ENCODE data around the gene PICK1.
"Not testable (repeated sequence)": the region's sequence is repeated elsewhere in the genome, so short reads cannot be mapped to it uniquely, and the experiment has no call there.

The PICK1 gene

GRCh38 chr22:38115423-38116205, 58.4 kb downstream of the PICK1 start:
- DNase-seq (ENCODE audit: low read depth), result no peak
- no peak for TF ChIP-seq MYC (IDR thresholded peaks at IDR 0.05; ENCODE audit: low read depth, low read length)
- TF ChIP-seq MAX (IDR thresholded peaks at IDR 0.05; ENCODE audit: low read depth, low read length), result no peak
- TF ChIP-seq POLR2A (IDR thresholded peaks at IDR 0.05; ENCODE audit: extremely low read depth, insufficient read length), result no peak
- TF ChIP-seq, protein P1, sequence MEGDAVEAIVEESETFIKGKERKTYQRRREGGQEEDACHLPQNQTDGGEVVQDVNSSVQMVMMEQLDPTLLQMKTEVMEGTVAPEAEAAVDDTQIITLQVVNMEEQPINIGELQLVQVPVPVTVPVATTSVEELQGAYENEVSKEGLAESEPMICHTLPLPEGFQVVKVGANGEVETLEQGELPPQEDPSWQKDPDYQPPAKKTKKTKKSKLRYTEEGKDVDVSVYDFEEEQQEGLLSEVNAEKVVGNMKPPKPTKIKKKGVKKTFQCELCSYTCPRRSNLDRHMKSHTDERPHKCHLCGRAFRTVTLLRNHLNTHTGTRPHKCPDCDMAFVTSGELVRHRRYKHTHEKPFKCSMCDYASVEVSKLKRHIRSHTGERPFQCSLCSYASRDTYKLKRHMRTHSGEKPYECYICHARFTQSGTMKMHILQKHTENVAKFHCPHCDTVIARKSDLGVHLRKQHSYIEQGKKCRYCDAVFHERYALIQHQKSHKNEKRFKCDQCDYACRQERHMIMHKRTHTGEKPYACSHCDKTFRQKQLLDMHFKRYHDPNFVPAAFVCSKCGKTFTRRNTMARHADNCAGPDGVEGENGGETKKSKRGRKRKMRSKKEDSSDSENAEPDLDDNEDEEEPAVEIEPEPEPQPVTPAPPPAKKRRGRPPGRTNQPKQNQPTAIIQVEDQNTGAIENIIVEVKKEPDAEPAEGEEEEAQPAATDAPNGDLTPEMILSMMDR (IDR thresholded peaks at IDR 0.05; ENCODE audit: low read depth, low read length), result no peak
- no peak overlapping the region for H3K4me3 ChIP-seq (ENCODE audit: low read depth, low read length)

- DNase-seq (ENCODE audit: low read depth); H3K4me3 ChIP-seq (ENCODE audit: low read depth, low read length): not testable (repeated sequence)
These were observed 60.4 kb downstream of the PICK1 start for GRCh38 chr22:38117556-38117955.

GRCh38 chr22:38118182-38118581, 61.0 kb downstream of the PICK1 start:
- no peak for TF ChIP-seq MYC (IDR thresholded peaks at IDR 0.05; ENCODE audit: low read depth, low read length)
- no peak overlapping the region for H3K4me3 ChIP-seq (ENCODE audit: low read depth, low read length)

DNA sequence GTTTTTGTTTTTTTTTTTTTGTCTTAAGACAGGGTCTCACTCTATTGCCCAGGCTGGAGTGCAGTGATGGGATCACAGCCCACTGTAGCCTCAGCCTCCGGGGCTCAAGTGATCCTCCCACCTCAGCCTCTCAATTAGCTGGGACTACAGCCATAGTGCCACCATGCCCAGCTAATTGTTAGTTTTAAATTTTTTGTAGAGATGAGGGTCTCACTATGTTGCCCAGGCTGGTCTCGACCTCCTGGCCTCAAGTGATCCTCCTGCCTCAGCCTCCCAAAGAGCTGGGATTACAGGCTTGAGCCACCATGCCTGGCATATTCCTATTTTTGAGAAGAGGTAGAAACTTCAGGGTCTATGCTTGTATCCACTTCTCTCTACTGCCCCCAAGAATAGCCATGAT, 61.5 kb downstream of the PICK1 start:
- DNase-seq (ENCODE audit: low read depth); H3K4me3 ChIP-seq (ENCODE audit: low read depth, low read length): not testable (repeated sequence)

More at GRCh38 chr22:38118182-38118581, 61.0 kb downstream of the PICK1 start:
- no peak for DNase-seq (ENCODE audit: low read depth)

- no peak for DNase-seq (ENCODE audit: low read depth)
- TF ChIP-seq MYC (IDR thresholded peaks at IDR 0.05; ENCODE audit: low read depth, low read length) (no peak), MAX (IDR thresholded peaks at IDR 0.05; ENCODE audit: low read depth, low read length) (no peak), POLR2A (IDR thresholded peaks at IDR 0.05; ENCODE audit: extremely low read depth, insufficient read length) (no peak)
- TF ChIP-seq, protein P1 (IDR thresholded peaks at IDR 0.05; ENCODE audit: low read depth, low read length), result no peak
- no peak overlapping the region for H3K4me3 ChIP-seq (ENCODE audit: low read depth, low read length)
These were observed 63.3 kb downstream of the PICK1 start for GRCh38 chr22:38120359-38121110.

DNA sequence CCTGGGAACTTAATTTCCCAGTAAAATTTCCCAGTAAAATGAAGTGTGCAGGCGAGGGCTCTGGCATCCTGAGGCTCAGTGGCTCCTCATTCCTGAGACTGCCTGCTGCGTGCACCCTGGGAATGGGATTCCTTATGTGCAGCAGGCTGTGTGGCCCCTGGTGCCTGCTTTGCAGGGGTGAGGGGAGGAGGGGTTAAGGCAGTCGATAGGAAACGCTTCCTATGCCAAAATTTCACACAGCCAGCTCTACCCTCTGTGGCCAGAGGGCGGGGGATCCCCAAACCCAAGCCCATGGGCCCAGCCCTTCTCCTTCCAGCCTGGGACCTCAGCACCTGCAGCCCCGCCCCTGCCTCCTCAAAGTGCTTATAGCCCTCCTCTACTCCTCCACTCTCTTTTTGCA, 65.4 kb downstream of the PICK1 start:
- no peak overlapping the region for H3K4me3 ChIP-seq (ENCODE audit: low read depth, low read length)
- TF ChIP-seq MAX (IDR thresholded peaks at IDR 0.05; ENCODE audit: low read depth, low read length), result no peak
- no peak for TF ChIP-seq POLR2A (IDR thresholded peaks at IDR 0.05; ENCODE audit: extremely low read depth, insufficient read length)
- TF ChIP-seq MYC (IDR thresholded peaks at IDR 0.05; ENCODE audit: low read depth, low read length), result no peak
- TF ChIP-seq, protein P1 (IDR thresholded peaks at IDR 0.05; ENCODE audit: low read depth, low read length), result no peak
- DNase-seq (ENCODE audit: low read depth), result no peak

DNA sequence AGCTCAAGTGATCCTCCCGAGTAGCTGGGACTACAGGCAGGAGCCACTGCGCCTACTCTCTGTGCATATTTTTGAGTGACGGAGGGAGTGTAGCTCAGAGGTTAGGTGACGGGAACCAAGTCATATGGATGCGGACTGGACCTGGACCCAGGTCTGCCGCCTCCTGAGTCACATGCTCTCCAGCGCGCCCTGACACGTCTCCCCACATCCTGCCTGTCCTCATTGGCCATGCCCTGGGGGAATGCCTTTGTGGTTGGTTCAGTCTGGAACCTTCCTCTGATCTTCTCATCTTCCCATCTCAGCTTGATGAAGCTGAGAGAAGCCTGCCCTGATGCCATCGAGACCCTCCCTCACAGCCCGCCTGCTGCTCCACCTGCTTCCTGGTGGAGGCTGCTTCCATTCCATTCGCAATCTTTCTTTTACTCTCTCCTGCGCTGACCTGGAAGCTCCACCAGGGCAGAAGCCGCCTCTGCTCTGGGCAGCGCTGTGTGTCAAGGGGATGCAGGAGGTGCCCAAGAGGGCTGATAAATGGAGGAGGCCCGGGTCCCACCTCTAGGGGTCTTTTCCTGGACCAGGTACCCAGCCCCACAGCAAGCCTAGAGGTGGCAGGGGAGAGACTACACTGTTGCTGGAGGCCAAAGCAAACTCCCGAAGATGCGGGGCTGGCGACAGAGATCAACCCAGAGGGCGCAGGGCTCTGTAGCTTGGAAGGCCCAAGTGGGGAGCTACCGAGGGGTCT, 67.2 kb downstream of the PICK1 start:
- no peak for DNase-seq (ENCODE audit: low read depth)
- no peak overlapping the region for H3K4me3 ChIP-seq (ENCODE audit: low read depth, low read length)
- TF ChIP-seq POLR2A (IDR thresholded peaks at IDR 0.05; ENCODE audit: extremely low read depth, insufficient read length), result no peak
- TF ChIP-seq, protein P1 (IDR thresholded peaks at IDR 0.05; ENCODE audit: low read depth, low read length), result no peak
- TF ChIP-seq MYC (IDR thresholded peaks at IDR 0.05; ENCODE audit: low read depth, low read length), result no peak
- no peak for TF ChIP-seq MAX (IDR thresholded peaks at IDR 0.05; ENCODE audit: low read depth, low read length)

Measured in NB4 (cell line).